DND-41 (cell line): Measurements from ENCODE around the gene WBP2NL.

Experiments
- EZH2 ChIP-seq: IDR thresholded peaks from 3 replicates; pipeline ENCODE4 v1.6.1; 2012; ENCODE audit warnings: borderline replicate concordance, low read depth, mild to moderate bottlenecking, moderate library complexity, low read length, inconsistent platforms; ENCODE audit not compliant: severe bottlenecking
- TF ChIP-seq, protein P1 (sequence below): IDR thresholded peaks from 2 replicates; pipeline ENCODE4 v1.5.1; 2012; ENCODE audit warnings: borderline replicate concordance, low read length, moderate library complexity, mild to moderate bottlenecking; ENCODE audit not compliant: poor library complexity, severe bottlenecking; ENCODE audit errors: extremely low read depth

DNA sequence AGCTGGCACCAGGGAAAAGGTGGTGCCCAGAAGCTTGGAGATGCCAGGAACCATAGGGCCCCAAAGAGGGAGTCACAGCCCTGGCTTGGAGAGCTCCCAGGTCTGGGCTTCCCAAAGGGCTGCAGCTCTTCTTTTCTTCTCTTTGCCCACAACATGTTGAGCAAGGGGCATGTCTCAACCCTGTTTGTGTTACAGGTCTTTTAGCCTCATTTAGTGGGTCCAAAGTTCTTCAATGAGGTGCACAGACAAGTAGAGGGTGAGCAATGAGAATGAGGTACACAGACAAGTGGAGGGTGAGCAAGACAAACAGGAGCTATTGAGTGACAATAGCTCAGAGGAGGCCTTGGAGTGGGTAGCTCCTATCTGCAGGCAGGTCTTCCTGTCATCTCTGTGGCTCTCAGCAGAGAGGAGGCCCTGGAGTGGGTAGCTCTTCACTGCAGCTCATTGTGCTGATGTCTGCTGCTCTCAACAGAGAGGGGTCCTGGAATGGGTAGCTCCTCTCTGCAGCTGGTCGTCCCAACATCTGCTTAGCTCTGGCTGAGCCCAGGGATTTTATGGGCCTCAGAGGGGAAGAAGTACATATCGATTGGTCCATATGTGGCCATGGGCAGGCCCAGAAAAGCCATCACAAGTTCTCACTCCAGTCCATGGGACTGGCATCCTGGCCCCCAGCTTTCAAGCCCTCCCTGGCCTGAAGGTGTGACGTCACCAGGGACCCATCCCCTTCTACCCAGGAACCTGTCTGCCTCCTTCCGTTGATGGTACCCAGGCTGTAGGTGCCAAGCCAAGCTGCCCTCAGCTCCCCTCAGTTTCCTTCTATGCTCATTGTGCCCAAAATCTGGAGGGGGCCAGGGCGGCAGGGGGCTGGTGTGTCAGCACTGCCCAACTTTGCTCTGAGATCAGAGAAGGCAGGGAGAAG, 34.9 kb downstream of the WBP2NL start:
- TF ChIP-seq, protein P1, sequence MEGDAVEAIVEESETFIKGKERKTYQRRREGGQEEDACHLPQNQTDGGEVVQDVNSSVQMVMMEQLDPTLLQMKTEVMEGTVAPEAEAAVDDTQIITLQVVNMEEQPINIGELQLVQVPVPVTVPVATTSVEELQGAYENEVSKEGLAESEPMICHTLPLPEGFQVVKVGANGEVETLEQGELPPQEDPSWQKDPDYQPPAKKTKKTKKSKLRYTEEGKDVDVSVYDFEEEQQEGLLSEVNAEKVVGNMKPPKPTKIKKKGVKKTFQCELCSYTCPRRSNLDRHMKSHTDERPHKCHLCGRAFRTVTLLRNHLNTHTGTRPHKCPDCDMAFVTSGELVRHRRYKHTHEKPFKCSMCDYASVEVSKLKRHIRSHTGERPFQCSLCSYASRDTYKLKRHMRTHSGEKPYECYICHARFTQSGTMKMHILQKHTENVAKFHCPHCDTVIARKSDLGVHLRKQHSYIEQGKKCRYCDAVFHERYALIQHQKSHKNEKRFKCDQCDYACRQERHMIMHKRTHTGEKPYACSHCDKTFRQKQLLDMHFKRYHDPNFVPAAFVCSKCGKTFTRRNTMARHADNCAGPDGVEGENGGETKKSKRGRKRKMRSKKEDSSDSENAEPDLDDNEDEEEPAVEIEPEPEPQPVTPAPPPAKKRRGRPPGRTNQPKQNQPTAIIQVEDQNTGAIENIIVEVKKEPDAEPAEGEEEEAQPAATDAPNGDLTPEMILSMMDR, result no peak
- no peak for TF ChIP-seq EZH2
